Brain microvascular endothelial cell (primary cell): Measurements from ENCODE around the gene TSNAXIP1.

Experiments
- DNase-seq: peaks from one replicate; pipeline ENCODE4 v3.0.0-alpha.2; 2020
- H3K27ac ChIP-seq: fragments of 250-450 bp; sonication (Bioruptor Pico); 2 replicates; pipeline ENCODE4 v1.5.1; 2020; ENCODE audit warnings: mild to moderate bottlenecking, moderate library complexity
- H3K27me3 ChIP-seq: fragments of 250-450 bp; sonication (Bioruptor Pico); replicated peaks from 2 replicates; pipeline ENCODE4 v1.5.1; 2020; ENCODE audit warnings: mild to moderate bottlenecking
- H3K36me3 ChIP-seq: fragments of 250-450 bp; sonication (Bioruptor Pico); replicated peaks from 2 replicates; pipeline ENCODE4 v1.5.1; 2020; ENCODE audit warnings: mild to moderate bottlenecking
- H3K4me3 ChIP-seq: 2 replicates; pipeline ENCODE4 v1.5.1; 2011; ENCODE audit warnings: low read depth, mild to moderate bottlenecking, control low read depth, low read length, moderate library complexity
- in situ Hi-C: cut with HindIII; loops from 2 replicates; pipeline ENCODE4 v1.10.0; 2017; ENCODE audit warnings: low sequenced_read_pairs, low pct_ligation_motif_present
- TF ChIP-seq, protein P1 (sequence below): IDR thresholded peaks from 2 replicates; pipeline ENCODE4 v1.5.1; 2011; ENCODE audit warnings: low read depth, mild to moderate bottlenecking, moderate library complexity, low read length, control low read depth, inconsistent platforms; ENCODE audit errors: missing control alignments

The TSNAXIP1 gene

DNA sequence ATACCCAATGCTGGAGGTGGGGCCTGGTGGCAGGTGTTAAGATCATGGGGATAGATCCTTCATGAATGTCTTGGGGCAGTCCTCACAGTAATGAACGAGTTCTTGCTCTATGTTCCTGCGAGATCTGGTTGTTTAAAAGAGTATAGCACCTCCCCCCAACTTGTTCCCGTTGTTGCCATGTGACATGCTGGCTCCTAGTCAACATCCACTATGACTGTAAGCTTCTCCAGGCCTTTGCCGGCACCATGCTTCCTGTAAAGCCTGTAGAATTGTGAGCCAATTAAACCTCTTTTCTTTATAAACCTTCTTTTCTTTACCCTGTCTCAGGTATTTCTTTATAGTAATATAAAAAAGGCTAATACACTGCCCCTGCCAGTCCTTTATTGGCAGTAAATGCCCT lies 33.6 kb upstream of the TSNAXIP1 start:
- Histone ChIP-seq H3K27me3 (no peaks in the 10 kb centered on the region), H3K36me3 (no peaks in the 10 kb centered on the region), H3K4me3 (no peak overlapping the region), H3K27ac (no peak overlapping the region)
- peak; percentile 11 for DNase-seq
- in situ Hi-C loops: no loop called here
- TF ChIP-seq, protein P1, sequence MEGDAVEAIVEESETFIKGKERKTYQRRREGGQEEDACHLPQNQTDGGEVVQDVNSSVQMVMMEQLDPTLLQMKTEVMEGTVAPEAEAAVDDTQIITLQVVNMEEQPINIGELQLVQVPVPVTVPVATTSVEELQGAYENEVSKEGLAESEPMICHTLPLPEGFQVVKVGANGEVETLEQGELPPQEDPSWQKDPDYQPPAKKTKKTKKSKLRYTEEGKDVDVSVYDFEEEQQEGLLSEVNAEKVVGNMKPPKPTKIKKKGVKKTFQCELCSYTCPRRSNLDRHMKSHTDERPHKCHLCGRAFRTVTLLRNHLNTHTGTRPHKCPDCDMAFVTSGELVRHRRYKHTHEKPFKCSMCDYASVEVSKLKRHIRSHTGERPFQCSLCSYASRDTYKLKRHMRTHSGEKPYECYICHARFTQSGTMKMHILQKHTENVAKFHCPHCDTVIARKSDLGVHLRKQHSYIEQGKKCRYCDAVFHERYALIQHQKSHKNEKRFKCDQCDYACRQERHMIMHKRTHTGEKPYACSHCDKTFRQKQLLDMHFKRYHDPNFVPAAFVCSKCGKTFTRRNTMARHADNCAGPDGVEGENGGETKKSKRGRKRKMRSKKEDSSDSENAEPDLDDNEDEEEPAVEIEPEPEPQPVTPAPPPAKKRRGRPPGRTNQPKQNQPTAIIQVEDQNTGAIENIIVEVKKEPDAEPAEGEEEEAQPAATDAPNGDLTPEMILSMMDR: no peak

GRCh38 chr16:67773569-67774456 lies 32.9 kb upstream of the TSNAXIP1 start:
- TF ChIP-seq, protein P1: no peak
- DNase-seq: no peak
- Histone ChIP-seq H3K4me3 (no peak overlapping the region), H3K27ac (no peak overlapping the region), H3K27me3 (no peaks in the 10 kb centered on the region), H3K36me3 (no peaks in the 10 kb centered on the region)
- in situ Hi-C loops: no loop called here

DNA sequence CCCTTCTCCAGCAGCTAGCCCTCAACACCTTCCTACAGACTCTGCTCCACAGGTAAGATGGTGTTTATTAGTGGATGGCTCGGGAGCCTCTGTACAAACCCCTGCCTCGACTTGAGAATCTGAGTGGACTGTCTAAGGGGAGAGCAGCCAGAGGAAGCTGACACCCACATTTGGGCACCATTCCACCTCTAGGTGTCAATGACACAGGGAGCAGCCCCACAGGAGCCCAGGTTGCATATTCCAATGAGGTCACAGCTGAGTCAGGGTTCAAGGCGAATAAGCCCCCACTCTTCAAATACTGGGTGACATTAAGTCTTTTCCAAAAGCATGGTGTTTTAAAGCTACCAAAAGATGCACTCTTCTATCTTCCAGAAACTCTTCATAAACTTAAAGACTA lies 32.2 kb upstream of the TSNAXIP1 start:
- Histone ChIP-seq H3K27me3 (no peaks in the 10 kb centered on the region), H3K4me3 (no peak overlapping the region), H3K27ac (no peak overlapping the region), H3K36me3 (no peaks in the 10 kb centered on the region)
- in situ Hi-C loops: no loop called here
- TF ChIP-seq, protein P1: no peak
- no peak for DNase-seq

- no peaks in the 10 kb centered on the region for H3K36me3 ChIP-seq
- H3K27ac ChIP-seq: no peak overlapping the region
- no peaks in the 10 kb centered on the region for H3K27me3 ChIP-seq
- TF ChIP-seq, protein P1: no peak
- in situ Hi-C loops: no loop called here
- H3K4me3 ChIP-seq: no peak overlapping the region
- DNase-seq: no peak
Observed at GRCh38 chr16:67775273-67775672, 31.4 kb upstream of the TSNAXIP1 start.

- no peaks in the 10 kb centered on the region for H3K36me3 ChIP-seq
- TF ChIP-seq, protein P1: no peak
- H3K4me3 ChIP-seq: no peak overlapping the region
- no peak for DNase-seq
- no peaks in the 10 kb centered on the region for H3K27me3 ChIP-seq
- H3K27ac ChIP-seq: no peak overlapping the region
- in situ Hi-C loops: no loop called here
Observed at GRCh38 chr16:67779256-67780014, 27.3 kb upstream of the TSNAXIP1 start.
